GM12873 (cell line): ENCODE results near the gene WDR87.

Source experiments
- CTCF ChIP-seq: IDR thresholded peaks from 2 replicates; pipeline ENCODE4 v1.5.1; 2012; ENCODE audit warnings: low read depth, mild to moderate bottlenecking, moderate library complexity, low read length, control low read depth; ENCODE audit not compliant: insufficient read depth; ENCODE audit errors: missing control alignments

WDR87 gene

DNA sequence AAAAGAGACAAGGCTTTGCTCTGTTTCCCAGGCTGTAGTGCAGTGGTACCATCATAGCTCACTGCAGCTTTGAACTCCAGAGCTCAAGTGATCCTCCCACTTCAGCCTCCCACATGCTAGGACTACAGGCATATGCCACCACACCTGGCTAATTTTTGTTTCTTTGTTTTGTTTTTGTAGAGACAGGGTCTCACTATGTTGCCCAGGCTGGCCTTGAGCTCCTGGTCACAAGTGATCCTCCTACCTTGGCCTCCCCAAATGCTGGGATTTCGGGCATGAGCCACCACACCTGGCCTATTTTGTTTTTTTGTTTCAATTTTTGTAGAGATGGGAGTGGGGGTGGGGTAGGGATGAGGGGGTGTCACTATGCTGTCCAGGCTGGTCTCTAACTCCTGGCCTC, 6.9 kb downstream of the WDR87 start:
- TF ChIP-seq CTCF, result no peak

DNA sequence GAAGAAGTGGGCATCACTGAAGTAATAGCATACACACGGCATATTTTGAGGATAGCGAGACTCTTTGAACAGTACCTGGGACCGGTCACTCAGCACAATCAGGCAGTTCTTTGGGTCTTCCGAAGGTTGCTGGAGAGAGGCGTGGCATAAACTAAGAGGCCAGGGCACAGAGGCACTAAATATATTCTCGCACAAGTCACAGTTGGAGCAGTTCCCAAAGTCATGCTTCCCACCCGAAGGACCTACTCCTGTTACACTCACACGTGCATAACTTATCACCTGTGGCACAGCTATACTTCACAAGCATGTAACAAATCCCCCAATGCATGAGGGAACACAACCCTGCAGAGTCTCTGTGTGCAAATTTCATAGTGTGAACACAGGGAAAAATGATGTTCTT, 10.2 kb downstream of the WDR87 start:
- no peak for TF ChIP-seq CTCF

DNA sequence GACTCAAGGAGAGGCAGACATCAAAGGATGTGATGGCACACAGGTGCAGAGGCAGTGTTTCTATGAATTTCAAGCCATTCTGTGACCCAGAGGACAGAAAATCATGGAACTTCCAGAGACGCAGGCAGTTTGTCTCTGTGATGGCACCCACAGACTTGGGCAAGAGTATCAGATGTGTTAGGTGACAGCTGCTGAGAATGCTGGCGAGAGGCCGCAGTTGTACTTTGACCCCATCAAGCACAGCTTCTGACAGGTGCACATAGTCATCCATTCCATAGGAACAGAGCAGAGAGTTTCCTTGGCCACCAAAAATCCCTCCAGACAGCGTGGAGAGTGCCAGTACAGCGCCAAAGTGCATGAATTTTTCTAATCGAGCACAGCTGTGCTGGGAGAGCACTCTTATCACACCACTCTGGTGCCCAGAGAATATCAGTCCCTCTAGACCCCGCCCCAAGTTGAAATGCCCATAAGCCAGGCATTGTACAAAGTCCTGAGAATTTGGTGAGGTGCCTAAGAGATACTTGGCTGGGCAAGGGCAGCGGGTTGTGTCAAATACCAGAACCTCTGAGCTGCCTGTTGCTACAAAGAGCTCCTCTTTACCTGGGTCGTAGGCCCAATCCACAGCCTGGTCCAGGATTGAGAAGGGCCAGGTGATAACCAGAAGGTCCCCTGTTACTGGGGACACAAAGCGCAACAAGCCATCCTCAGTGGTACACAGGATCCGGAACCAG, 12.4 kb downstream of the WDR87 start:
- TF ChIP-seq CTCF, result no peak

- no peak for TF ChIP-seq CTCF
These were observed 19.8 kb downstream of the WDR87 start for GRCh38 chr19:37886571-37886970.

DNA sequence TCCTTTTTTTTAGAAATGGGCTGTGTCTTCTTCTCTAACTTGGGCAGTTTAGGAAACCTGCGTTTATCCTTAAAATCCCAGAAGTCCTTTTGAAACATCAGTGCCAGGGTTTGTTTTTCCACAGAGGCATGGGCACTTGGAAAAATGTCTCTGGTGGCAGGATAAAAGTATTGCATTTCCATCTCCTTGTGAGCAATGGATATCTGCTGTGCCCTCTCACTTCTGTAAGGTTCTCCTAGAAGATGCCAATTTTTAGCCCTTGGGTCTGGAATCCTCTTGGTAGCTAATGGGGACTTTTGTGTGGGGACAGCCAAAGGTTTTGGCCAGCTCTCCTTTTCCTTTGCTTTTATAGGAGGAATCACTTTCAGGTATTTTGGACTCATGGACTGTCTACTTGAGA, 21.0 kb downstream of the WDR87 start:
- no peak for TF ChIP-seq CTCF

DNA sequence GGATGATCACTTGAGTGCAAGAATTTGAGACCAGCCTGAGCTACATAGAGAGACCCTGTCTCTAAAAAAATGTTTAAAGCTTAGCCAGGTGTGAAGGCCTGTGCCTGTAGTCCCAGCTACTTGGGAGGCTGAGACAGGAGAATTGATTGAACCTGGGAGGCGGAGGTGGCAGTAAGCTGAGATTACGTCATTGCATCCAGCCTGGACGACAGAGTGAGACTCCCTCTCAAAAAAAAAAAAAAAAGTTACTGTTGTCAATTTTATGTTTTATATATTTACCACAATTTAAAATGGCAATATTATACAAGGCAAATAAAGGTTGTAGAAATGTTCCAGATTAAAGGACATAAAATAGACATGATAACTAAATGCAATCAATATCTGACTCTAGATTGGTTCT, 29.2 kb downstream of the WDR87 start:
- no peak for TF ChIP-seq CTCF

GRCh38 chr19:37876032-37876431, 30.4 kb downstream of the WDR87 start:
- TF ChIP-seq CTCF, result no peak
